H7 (cell line): ENCODE results near the gene B9D1. TPM values are rescaled to one million over a fixed set of nuclear protein-coding genes. Genes with fewer than 3 reads are reported as not detected.

Experiments used
- DNase-seq: peaks from one replicate; pipeline ENCODE4 v3.0.0; 2012
- H3K27me3 ChIP-seq: 2 replicates; pipeline ENCODE4 v1.6.0; 2011; ENCODE audit warnings: mild to moderate bottlenecking, low read length; ENCODE audit not compliant: control insufficient read depth, insufficient read depth
- H3K36me3 ChIP-seq: replicated peaks from 2 replicates; pipeline ENCODE4 v1.5.1; 2011; ENCODE audit warnings: low read length; ENCODE audit not compliant: control insufficient read depth, insufficient read depth
- H3K4me3 ChIP-seq: 2 replicates; pipeline ENCODE4 v1.5.1; 2011; ENCODE audit warnings: low read depth, mild to moderate bottlenecking, control low read depth, low read length, moderate library complexity; ENCODE audit not compliant: insufficient read depth
- total RNA-seq: library from RNA; depleted of rRNA; stranded (reverse); fragments of >200 nt; shearing (Covaris generic); gene quantifications from 2 replicates; pipeline ENCODE4 v1.2.3, GENCODE V29; 2014

Gene B9D1
- total RNA-seq, 1 experiment from 2014 or later, result 61.5 TPM

- DNase-seq, result no peak
- Histone ChIP-seq H3K36me3 (peaks cover 9% of the 10 kb centered on the region), H3K27me3 (no peaks in the 10 kb centered on the region), H3K4me3 (no peak overlapping the region)
Measured at GRCh38 chr17:19335951-19336631, 26.4 kb downstream of the B9D1 start.

GRCh38 chr17:19334331-19334730 is 28.2 kb downstream of the B9D1 start:
- peaks cover 11% of the 10 kb centered on the region for H3K36me3 ChIP-seq
- H3K27me3 ChIP-seq, result no peaks in the 10 kb centered on the region
- no peak overlapping the region for H3K4me3 ChIP-seq
- no peak for DNase-seq

GRCh38 chr17:19333736-19334290 is 28.7 kb downstream of the B9D1 start:
- peak; percentile 80 for DNase-seq
- Histone ChIP-seq H3K27me3 (no peaks in the 10 kb centered on the region), H3K36me3 (peaks cover 13% of the 10 kb centered on the region), H3K4me3 (no peak overlapping the region)

- peak; percentile 19 for DNase-seq
- H3K36me3 ChIP-seq, result peaks cover 16% of the 10 kb centered on the region
Measured at GRCh38 chr17:19333132-19333440, 29.4 kb downstream of the B9D1 start.

GRCh38 chr17:19332371-19333131 is 30.0 kb downstream of the B9D1 start:
- Histone ChIP-seq H3K4me3 (no peak overlapping the region), H3K27me3 (no peaks in the 10 kb centered on the region), H3K36me3 (peaks cover 16% of the 10 kb centered on the region)
- peak; percentile 28 for DNase-seq

More at GRCh38 chr17:19333132-19333440, 29.4 kb downstream of the B9D1 start:
- Histone ChIP-seq H3K27me3 (no peaks in the 10 kb centered on the region), H3K4me3 (no peak overlapping the region)

- peak; percentile 16 for DNase-seq
- H3K4me3 ChIP-seq, result no peak overlapping the region
- peaks cover 16% of the 10 kb centered on the region for H3K36me3 ChIP-seq
- no peaks in the 10 kb centered on the region for H3K27me3 ChIP-seq
Measured at GRCh38 chr17:19331543-19332245, 30.8 kb downstream of the B9D1 start.

- Histone ChIP-seq H3K27me3 (no peaks in the 10 kb centered on the region), H3K36me3 (peaks cover 16% of the 10 kb centered on the region), H3K4me3 (no peak overlapping the region)
- DNase-seq, result no peak
Measured at GRCh38 chr17:19331134-19331533, 31.4 kb downstream of the B9D1 start.

GRCh38 chr17:19330271-19330670 is 32.3 kb downstream of the B9D1 start:
- H3K4me3 ChIP-seq, result no peak overlapping the region
- peaks cover 16% of the 10 kb centered on the region for H3K36me3 ChIP-seq
- no peaks in the 10 kb centered on the region for H3K27me3 ChIP-seq
- DNase-seq, result no peak

- H3K36me3 ChIP-seq, result peaks cover 16% of the 10 kb centered on the region
- DNase-seq, result no peak
- H3K27me3 ChIP-seq, result no peaks in the 10 kb centered on the region
- H3K4me3 ChIP-seq, result no peak overlapping the region
Measured at GRCh38 chr17:19329839-19330238, 32.7 kb downstream of the B9D1 start.

GRCh38 chr17:19329136-19329535 is 33.4 kb downstream of the B9D1 start:
- H3K4me3 ChIP-seq, result no peak overlapping the region
- no peaks in the 10 kb centered on the region for H3K27me3 ChIP-seq
- H3K36me3 ChIP-seq, result peaks cover 16% of the 10 kb centered on the region
- DNase-seq, result no peak

GRCh38 chr17:19328441-19329061 is 34.0 kb downstream of the B9D1 start:
- Histone ChIP-seq H3K36me3 (peaks cover 14% of the 10 kb centered on the region), H3K27me3 (no peaks in the 10 kb centered on the region), H3K4me3 (no peak overlapping the region)
- no peak for DNase-seq

- peaks cover 10% of the 10 kb centered on the region for H3K36me3 ChIP-seq
- H3K4me3 ChIP-seq, result no peak overlapping the region
- DNase-seq, result no peak
Measured at GRCh38 chr17:19327031-19327783, 35.3 kb downstream of the B9D1 start.

GRCh38 chr17:19325542-19325941 is 37.0 kb downstream of the B9D1 start:
- no peak overlapping the region for H3K4me3 ChIP-seq
- peaks cover 8% of the 10 kb centered on the region for H3K36me3 ChIP-seq
- no peak for DNase-seq
- no peaks in the 10 kb centered on the region for H3K27me3 ChIP-seq

More at GRCh38 chr17:19327031-19327783, 35.3 kb downstream of the B9D1 start:
- no peaks in the 10 kb centered on the region for H3K27me3 ChIP-seq

- H3K4me3 ChIP-seq, result no peak overlapping the region
- H3K36me3 ChIP-seq, result peaks cover 1% of the 10 kb centered on the region; the same call in 1 of the 2 replicates
- H3K27me3 ChIP-seq, result no peaks in the 10 kb centered on the region
- no peak for DNase-seq
Measured at GRCh38 chr17:19322861-19323260, 39.7 kb downstream of the B9D1 start.
